CD4-positive, alpha-beta T cell (primary cell): Measurements from ENCODE around the gene FLG2. TPM values are rescaled to one million over a fixed set of nuclear protein-coding genes. Genes with fewer than 3 reads are reported as not detected.

Experiments used
- ATAC-seq: fragments of 200-7000 bp; cut with Tn5 transposase; one replicate; pipeline ENCODE4 v1.10.0; 2022; ENCODE audit warnings: mild to moderate bottlenecking; ENCODE audit not compliant: poor library complexity
- CTCF ChIA-PET: fragments of 350-600 bp; sonication (Branson Sonifier 250); formaldehyde crosslinking; loops from one replicate; lab custom pipeline; 2021; ENCODE audit warnings: antibody characterized with exemption, inconsistent platforms; lab: Charles Lee
- POLR2A ChIA-PET: fragments of 350-600 bp; sonication (Branson Sonifier 250); formaldehyde crosslinking; loops from one replicate; lab custom pipeline; 2021; ENCODE audit warnings: antibody characterized with exemption, inconsistent platforms; lab: Charles Lee
- DNase-seq, 14 experiments: peaks; one replicate each; pipeline ENCODE4 v3.0.0-alpha.2; 2013 to 2020; ENCODE audit warnings: mixed read lengths in 2 of 14
- H3K27ac ChIP-seq, 2 donors: one replicate each; pipeline versions ENCODE4 v1.5.1 to v1.7.0; 2013; ENCODE audit warnings: low read length in 2 of 2, low read depth in 1 of 2, mild to moderate bottlenecking in 1 of 2
- H3K27me3 ChIP-seq, 2 experiments: 1 replicate in 1 of 2; 2 replicates in 1 of 2; pipeline versions ENCODE4 v1.6.1 to v1.7.0; 2013; ENCODE audit warnings: low read length in 2 of 2, control low read depth in 1 of 2, mild to moderate bottlenecking in 1 of 2, moderate library complexity in 1 of 2; ENCODE audit not compliant: insufficient read depth in 2 of 2, control insufficient read depth in 1 of 2
- H3K36me3 ChIP-seq: one replicate; pipeline ENCODE4 v1.6.1; 2013; ENCODE audit warnings: low read length, control low read depth; ENCODE audit not compliant: insufficient read depth
- H3K4me1 ChIP-seq: one replicate; pipeline ENCODE4 v1.6.1; 2013; ENCODE audit warnings: low read length, control low read depth; ENCODE audit not compliant: insufficient read depth
- H3K4me3 ChIP-seq: one replicate; pipeline ENCODE4 v1.5.1; 2013; ENCODE audit warnings: mild to moderate bottlenecking, low read length, moderate library complexity
- H3K9me3 ChIP-seq, 2 experiments: 1 replicate in 1 of 2; 2 replicates in 1 of 2; pipeline versions ENCODE4 v1.6.1 to v1.7.0; 2013; ENCODE audit warnings: low read length in 2 of 2, mild to moderate bottlenecking in 2 of 2, control low read depth in 1 of 2, moderate library complexity in 1 of 2; ENCODE audit not compliant: control insufficient read depth in 1 of 2, insufficient read depth in 1 of 2
- H3K27ac Mint-ChIP-seq: one replicate; pipeline ENCODE4 v1.8.0; 2020; ENCODE audit warnings: mixed read lengths
- H3K27me3 Mint-ChIP-seq: one replicate; pipeline ENCODE4 v1.8.0; 2021; ENCODE audit warnings: mixed read lengths
- H3K36me3 Mint-ChIP-seq: one replicate; pipeline ENCODE4 v1.8.0; 2021; ENCODE audit warnings: low read depth, mixed read lengths
- H3K4me1 Mint-ChIP-seq: one replicate; pipeline ENCODE4 v1.8.0; 2021; ENCODE audit warnings: low read depth, mixed read lengths
- H3K4me3 Mint-ChIP-seq: one replicate; pipeline ENCODE4 v1.8.0; 2020; ENCODE audit warnings: mild to moderate bottlenecking, mixed read lengths
- H3K9me3 Mint-ChIP-seq: one replicate; pipeline ENCODE4 v1.8.0; 2020; ENCODE audit warnings: mixed read lengths
- intact Hi-C, 2 experiments: fragments of 100-400 bp; cut with DNase I in 1 of 2; cut with micrococcal nuclease in 1 of 2; formaldehyde crosslinking; loops; one replicate each; pipeline versions ENCODE4 v1.15.1 to v1.9.0; 2023 to 2025; cut with DNase I, micrococcal nuclease
- total RNA-seq, 174 experiments: library from RNA in 2 of 174; stranded (reverse) in 2 of 174; gene quantifications; one replicate each; pipeline ENCODE4 v1.2.3 and lab custom pipeline; 2021 to 2026
- TF ChIP-seq, protein P1 (sequence below): fragments of 200-600 bp; IDR thresholded peaks from one replicate; pipeline ENCODE4 v1.8.0; 2022; ENCODE audit warnings: antibody characterized with exemption, mild to moderate bottlenecking

Gene FLG2
- total RNA-seq, 2 experiments from 2014 or later: not detected

DNA sequence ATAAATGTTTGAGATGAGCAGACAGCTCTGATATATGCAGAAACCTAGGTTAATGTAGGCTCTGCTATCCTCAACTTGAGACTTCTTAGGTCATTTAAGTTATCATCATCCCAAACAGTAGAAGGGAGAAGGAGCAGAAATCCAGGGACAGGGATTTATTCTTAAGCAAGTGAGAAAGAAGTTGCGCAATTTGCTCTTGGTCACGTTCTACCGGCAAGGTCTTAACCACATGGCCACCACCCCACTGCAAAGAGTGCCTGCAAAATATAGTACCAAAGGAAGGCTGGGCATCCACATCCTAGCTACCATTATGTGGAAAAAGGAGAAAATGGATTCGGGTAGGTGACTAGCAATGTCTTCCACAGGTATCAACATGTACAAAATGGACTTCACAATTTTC is 29.1 kb upstream of the FLG2 start:
- H3K4me1 ChIP-seq: peaks cover 10% of the 10 kb centered on the region
- Mint-ChIP-seq H3K9me3 (no peaks in the 10 kb centered on the region), H3K4me3 (no peak overlapping the region), H3K27ac (no peak overlapping the region), H3K36me3 (no peaks in the 10 kb centered on the region), H3K4me1 (peaks cover 17% of the 10 kb centered on the region), H3K27me3 (peaks cover 52% of the 10 kb centered on the region)
- ChIA-PET CTCF (no interaction called here), POLR2A (no interaction called here)
- intact Hi-C loops: no loop called here
- H3K27me3 ChIP-seq: peaks cover 3 to 7% of the 10 kb centered on the region in 2 experiments
- no peaks in the 10 kb centered on the region for H3K9me3 ChIP-seq
- H3K27ac ChIP-seq: no peak overlapping the region
- no peak overlapping the region for H3K4me3 ChIP-seq
- no peak for DNase-seq
- TF ChIP-seq, protein P1, sequence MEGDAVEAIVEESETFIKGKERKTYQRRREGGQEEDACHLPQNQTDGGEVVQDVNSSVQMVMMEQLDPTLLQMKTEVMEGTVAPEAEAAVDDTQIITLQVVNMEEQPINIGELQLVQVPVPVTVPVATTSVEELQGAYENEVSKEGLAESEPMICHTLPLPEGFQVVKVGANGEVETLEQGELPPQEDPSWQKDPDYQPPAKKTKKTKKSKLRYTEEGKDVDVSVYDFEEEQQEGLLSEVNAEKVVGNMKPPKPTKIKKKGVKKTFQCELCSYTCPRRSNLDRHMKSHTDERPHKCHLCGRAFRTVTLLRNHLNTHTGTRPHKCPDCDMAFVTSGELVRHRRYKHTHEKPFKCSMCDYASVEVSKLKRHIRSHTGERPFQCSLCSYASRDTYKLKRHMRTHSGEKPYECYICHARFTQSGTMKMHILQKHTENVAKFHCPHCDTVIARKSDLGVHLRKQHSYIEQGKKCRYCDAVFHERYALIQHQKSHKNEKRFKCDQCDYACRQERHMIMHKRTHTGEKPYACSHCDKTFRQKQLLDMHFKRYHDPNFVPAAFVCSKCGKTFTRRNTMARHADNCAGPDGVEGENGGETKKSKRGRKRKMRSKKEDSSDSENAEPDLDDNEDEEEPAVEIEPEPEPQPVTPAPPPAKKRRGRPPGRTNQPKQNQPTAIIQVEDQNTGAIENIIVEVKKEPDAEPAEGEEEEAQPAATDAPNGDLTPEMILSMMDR: no peak
- no peaks in the 10 kb centered on the region for H3K36me3 ChIP-seq
- no peak for ATAC-seq

DNA sequence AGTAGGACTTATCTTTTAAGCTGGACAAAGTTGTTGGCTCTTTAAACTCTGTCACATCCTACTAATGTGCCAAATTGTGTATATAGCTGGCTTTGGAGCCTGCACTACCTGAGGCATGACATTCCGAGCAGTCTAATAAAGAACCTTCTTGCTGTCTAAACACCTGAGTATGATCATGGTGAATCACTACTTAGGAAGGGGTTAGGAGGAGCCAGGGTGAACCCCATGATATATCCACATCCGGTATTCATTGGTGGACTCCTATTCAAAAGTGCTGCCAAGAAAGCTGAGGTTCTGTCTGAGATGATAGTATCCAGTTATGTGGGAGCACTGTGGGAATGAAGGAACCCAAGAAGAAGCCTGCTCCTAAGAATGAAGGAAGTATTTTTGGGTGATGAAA is 27.1 kb upstream of the FLG2 start:
- ChIA-PET CTCF (interaction anchor here (2.2 kb wide), 1 partner anchor 9 kb away, joined by 5 read pairs; no protein-coding TSS in a partner anchor), POLR2A (no interaction called here)

DNA sequence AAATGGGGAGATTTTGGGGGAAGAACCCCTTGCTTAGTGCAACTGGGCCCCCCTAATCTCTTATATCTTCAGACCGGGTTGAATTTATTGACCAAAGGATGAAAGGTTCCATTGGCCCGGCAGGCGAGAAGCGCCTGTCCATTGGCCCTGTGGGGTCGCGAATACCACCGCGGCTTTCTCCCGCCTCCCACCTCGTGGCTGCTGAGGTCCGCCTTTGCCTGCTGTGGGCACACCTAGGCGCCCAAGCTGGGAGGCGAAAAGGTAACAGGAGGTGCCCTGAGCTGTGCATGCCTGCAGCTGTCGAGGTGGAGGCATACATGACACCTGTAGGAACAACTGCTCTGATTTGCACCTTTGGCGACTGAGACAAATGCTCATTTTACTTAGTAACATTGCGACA is 21.1 kb upstream of the FLG2 start:
- H3K4me1 Mint-ChIP-seq: no peaks in the 10 kb centered on the region
- TF ChIP-seq, protein P1: no peak

More for the DNA sequence above, 27.1 kb upstream of the FLG2 start:
- intact Hi-C loops: no loop called here
- Mint-ChIP-seq H3K9me3 (no peaks in the 10 kb centered on the region), H3K27ac (no peak overlapping the region), H3K4me1 (no peaks in the 10 kb centered on the region), H3K27me3 (peaks cover 54% of the 10 kb centered on the region), H3K4me3 (no peak overlapping the region), H3K36me3 (no peaks in the 10 kb centered on the region)
- TF ChIP-seq, protein P1: no peak
- Histone ChIP-seq H3K36me3 (no peaks in the 10 kb centered on the region), H3K9me3 (no peaks in the 10 kb centered on the region), H3K27ac (no peak overlapping the region), H3K4me1 (peaks cover under 1% of the 10 kb centered on the region), H3K4me3 (no peak overlapping the region), H3K27me3 (peaks cover 3 to 7% of the 10 kb centered on the region in 2 experiments)
- DNase-seq: no peak
- no peak for ATAC-seq

More for the DNA sequence above, 21.1 kb upstream of the FLG2 start:
- Histone ChIP-seq H3K36me3 (no peaks in the 10 kb centered on the region), H3K4me3 (no peak overlapping the region), H3K27me3 (no peaks in the 10 kb centered on the region), H3K9me3 (no peaks in the 10 kb centered on the region), H3K27ac (no peak overlapping the region), H3K4me1 (no peaks in the 10 kb centered on the region)
- CTCF ChIA-PET: no interaction called here
- intact Hi-C loops: no loop called here
- H3K36me3 Mint-ChIP-seq: no peaks in the 10 kb centered on the region
- no peak overlapping the region for H3K4me3 Mint-ChIP-seq
- H3K27ac Mint-ChIP-seq: no peak overlapping the region
- ATAC-seq (no peak), DNase-seq (no peak)
- POLR2A ChIA-PET: no interaction called here
- no peaks in the 10 kb centered on the region for H3K9me3 Mint-ChIP-seq
- H3K27me3 Mint-ChIP-seq: peaks cover 12% of the 10 kb centered on the region
